Measurements from ENCODE around the gene RAD18.

Gene RAD18

DNA sequence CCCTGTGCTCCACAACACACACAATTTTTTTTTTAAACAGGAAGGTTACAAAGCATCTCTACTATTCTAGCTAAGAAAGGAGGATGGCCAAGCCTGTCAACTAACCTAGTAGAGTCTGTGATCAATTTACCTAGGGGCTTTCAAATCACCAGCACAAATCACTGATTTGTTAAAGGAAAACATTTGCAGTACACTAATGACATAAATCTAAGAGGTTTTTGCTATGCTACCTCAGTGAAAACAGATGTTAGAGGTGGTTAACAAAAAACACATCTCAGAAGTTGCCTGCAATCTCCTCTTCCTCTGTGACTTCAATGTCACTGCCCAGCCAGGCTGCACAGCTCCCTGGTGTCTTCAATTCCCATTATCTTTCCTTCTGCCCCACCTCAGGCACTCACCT lies 72.0 kb downstream of the RAD18 start:
- no peak for DNase-seq

DNA sequence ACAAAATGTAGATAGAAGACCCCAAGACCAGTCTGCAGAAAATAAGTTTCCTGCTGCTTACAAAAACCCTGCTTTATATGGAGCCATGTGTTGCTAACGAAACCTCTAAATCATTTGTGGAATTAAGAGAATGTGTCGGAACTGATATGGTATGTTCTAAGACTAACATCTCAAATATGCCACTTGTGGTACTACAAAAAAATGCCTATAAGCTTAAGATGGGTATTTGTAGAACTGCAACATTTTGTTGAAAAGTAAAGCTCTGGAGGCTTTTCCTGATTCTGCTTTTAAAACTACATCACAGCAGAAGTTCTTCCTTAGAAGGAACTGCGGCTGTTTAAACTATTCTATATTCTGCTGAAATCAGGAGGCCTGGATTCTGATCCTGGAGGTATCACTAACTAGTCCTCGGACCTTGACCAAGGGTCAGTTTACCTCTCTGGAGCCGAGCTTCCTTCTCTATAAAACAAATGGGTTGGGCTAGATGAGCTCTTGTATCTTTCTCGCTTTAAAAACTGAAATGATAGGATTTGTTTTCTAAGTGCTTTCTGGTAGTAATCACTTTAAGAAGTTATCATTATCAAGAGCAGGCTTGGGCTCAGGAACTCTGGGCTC lies 74.9 kb downstream of the RAD18 start:
- no peak for DNase-seq

DNA sequence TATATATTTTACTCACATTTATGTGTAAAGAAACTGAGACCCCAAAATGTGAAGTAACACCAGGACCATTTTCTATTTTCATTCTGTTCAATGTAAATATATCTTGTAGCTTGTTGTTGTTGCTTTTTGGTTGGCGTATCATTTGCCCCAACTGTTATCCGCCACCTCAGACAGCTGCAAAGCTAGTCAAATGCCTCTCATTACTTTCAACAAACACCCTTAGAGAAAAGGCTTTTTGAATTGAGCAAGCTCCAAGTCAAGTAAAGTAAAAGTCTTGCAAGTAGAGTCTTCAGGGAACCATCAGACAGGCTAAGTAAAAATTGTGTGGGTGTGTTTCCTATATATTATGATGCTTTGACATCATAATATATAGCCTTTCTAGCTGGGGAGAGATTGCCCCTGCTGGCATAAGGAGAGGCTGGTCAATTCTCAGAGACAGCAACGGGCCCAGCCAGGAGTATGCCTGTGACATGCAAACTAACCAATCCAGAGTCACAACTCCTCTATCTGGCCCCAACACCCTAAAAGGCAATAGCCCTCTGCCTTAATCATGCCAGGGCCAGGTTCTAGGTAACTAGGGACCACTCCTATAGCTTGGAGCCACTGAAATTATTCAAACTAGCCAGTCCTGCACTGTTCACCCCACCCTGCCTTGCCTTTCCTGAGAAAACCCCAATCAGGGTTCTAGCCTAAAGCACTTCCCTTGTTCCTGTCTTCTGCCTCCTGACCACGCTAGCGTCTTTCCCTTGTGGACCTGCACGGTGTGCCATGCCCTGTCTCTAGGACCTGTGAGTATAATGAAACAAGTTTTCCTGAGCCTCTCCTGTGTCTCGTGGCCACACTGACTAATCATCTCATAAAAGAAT lies 75.6 kb downstream of the RAD18 start:
- DNase-seq: no peak

DNA sequence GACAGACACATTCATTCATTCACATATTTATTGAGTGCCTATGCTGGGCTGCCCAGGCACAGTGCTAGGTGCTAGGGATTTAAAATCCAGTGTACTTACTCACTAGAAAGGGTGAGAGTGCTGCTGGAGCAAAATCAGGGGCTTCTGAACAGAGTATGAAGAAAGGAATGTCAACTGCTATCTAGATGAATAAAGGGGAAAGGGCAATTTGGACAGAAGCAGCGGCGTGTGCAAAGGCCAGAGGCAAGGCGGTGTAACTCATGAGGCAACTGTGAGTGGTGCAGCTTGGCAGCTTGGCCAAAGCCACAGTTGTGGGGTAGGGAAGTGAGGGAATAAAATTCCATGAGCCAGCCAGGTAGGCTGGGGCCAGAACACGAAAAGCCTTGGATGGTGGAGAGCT lies 76.7 kb downstream of the RAD18 start:
- no peak for DNase-seq

DNA sequence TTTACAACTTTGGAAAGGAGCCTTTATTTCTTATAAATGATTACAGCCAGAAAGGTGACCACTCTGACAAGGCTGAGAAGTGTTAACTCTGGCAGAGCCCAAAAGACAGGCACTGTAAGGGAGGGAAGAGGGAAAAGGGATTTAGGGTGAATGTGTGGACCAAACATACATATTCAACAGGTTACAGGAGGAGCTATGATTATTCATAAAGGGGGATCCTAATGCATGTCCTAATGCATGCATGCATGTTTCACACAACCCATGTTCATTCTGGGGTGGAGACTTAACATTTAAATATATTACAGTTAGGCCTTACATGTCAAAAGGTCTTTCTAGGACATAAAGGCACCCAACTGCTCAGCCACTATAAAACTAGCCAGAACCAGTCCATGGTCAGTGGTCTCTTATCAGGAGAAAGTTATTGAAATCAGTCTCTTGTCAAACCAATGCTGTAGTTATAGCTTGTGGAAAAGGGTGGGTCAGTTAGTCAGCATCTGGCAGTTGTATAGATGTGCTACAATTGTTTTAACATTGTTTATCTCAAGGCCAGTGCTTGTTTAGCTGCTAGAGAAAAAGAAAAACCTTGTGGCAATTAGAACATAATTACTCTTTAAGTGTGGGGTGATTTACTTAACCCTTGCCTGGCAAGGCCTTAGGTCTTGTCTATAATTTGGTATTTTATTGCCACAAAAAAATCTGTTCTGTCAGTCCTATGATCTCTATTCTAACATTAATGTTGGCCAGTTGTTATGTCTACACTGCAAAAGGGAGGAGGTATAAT lies 77.5 kb downstream of the RAD18 start:
- DNase-seq: no peak

DNA sequence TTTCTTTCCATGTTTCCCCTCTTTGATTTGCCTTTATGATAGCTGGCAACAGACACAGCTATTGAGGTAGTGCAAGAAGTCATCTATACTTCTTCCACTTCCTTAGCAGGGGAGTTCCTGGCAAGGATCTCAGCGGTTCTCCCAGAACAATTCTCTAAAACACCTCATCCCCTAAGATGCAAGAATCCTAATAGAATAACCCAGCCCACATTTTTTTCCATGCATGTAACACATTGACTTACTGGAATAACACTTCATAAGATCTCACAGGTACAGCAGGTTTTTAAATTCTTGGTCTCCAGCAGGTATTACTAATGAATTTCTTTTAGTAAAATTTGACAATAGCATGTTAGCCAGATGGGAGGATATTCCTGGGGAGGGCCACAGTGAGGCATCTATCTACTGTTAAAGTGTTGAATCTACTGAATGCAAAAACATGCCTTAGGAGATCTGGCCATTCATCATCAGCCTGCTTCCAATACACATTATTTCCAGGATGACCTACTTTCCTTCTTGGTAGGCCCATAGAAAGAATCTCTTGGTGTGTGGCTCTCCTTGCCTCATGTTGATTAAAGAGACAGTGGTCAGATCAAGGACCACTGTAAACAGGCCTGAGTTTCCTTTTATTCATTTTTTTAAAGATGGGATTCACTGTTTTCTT lies 78.5 kb downstream of the RAD18 start:
- no peak for DNase-seq

DNA sequence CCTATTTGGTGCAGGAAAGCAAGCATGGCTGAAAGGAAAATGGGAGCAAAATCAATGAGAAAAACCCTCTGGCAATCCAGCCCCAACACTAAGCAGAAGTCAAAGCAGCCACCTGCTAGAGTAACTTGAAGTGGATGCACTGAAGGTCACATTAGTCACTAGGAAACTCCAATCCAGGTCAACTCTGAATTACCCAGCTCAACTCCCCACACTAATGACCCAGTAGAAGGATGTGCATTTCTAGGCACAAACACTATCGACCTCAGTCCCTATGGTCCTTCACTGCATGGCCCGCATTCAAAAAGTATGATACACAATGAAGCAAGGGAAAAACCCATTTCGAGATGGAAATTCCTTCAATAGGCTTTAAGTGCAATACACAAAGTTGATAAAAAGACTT lies 80.6 kb downstream of the RAD18 start:
- DNase-seq: no peak

DNA sequence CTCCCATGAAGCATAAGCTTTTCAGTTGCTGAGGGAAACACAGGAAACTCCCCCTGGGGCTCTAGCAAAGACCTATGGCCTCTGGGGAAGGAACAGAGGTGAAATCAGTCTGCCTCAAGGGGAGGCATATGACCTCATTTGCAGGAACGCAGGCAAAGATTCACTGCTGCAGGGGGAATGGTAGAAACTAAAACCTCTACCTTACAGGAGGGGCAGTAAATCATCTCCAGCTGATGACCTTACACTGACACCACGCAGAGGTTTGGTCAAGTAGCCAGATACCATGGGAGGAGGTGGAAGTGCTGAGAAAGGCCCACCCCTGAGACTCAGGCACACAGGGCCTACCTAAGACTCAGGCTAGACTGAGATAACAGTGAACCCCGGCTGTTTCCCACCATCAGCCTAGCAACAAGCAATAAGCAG lies 81.1 kb downstream of the RAD18 start:
- DNase-seq: no peak

DNA sequence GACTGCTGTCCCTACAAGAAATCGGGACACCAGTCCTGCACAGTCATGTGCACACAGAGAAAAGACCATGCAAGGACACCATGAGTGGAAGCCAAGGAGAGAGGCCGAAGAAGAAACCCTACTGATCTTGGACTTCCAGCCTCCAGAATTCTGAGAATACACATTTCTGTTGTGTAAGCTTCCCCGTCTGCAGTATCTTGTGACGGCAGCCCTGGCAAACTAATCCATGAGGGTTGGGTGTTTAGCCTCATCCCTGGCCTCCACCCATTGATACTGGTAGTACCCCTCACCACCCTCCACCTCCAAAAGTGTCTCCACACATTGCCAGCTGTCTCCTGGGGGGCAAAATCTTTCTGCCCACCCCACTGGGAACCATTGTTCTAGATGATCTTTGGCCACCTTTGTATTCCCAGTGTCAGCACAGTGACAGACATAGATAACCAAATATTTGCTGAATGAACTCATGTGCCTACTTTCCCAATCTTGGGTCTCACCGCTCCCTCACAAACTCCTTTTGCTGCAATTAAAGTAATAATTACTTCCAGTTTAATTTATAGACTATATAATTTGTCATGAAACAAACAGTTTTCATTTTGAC lies 83.8 kb downstream of the RAD18 start:
- no peak for DNase-seq

DNA sequence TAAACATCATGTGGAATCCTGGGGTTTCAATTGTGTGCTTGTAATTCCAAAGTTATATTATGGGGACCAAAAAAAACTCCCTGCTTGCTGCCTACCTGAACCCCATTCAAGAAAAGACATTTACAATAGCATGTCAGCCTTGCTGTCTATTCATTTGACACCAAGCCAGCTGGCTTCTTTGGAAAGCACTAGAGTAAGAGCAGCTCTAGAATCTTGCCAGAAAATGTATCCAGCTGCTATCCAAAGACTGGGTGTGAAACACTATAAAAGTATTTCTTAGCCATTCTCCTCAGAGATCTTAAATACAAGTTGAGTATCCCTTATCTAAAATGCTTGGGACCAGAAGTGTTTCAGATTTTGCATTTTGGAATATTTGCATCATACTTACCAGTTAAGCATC lies 87.4 kb downstream of the RAD18 start:
- DNase-seq: no peak

DNA sequence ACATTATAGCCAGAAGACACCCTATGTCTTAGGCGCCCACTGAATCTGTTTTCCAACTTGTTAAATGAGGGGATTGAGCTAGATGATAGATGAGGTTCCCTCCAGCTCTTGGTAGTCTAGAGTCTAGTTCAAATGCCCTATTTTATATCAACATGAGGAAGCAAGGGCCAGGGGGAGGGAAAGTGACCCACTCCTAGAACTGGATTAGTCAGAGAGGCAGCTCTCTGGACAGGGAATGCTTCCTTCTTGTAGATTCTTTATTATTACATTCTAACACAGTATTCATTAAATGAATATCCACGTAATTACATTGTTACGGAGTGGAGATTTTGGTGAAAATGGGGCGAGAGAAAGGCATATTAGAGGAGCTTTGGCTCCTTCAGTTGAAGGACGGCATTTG lies 89.5 kb downstream of the RAD18 start:
- no peak for DNase-seq

DNA sequence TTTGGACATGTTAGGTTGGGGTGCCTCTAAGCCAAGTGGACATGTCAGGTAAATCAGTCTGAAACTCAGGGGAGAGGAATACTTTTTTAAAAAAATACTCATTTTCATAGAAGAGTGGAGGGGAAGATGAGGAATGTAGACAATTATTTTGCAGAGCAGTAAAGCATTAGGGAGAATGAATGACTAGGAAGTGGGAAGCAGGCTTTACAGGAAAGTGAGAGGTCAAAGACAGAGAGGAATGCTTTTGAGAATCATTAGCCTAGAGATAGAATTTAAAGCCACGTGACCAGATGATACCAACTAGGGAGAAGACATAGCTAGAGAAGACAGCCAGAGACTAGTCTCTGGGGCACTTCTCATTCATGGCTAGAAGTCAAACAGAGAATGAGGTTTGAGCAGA lies 91.0 kb downstream of the RAD18 start:
- DNase-seq: no peak

DNA sequence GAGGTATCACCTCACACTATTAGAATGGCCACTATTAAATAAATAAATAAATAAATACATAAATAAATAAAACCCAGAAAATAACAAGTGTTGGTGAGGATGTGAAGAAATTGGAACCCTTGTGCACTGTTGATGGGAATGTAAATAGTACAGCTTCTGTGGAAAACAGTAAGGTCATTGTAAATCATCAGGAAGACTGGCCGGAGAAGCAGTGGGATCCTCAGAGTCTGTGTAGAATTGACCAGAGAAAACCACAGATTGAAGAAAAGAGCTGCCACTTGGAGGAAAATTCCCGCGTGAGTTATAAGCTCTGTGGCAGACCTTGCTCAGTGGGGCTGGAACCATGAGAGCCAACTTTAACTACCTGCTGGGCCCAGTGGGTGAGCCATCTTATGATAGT lies 92.0 kb downstream of the RAD18 start:
- no peak for DNase-seq

DNA sequence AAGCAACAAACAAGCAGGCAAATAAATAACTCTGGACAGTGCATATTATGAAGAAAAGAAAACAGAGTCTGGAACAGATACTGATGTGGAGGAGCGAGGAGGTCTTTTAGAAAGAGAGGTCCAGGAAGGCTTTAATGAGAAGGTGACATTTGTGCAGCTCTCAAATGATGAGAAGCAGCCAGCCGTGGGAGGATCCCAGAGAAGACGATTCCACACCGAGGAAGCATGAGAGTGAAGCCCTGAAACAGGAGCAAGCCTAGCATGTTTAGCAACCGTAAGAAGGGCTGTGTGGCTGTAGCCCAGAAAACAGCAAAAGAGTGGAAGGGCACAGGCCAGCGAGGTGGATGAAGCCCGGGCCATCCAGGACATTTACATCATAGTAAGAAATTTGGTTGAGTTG lies 93.1 kb downstream of the RAD18 start:
- DNase-seq: no peak

DNA sequence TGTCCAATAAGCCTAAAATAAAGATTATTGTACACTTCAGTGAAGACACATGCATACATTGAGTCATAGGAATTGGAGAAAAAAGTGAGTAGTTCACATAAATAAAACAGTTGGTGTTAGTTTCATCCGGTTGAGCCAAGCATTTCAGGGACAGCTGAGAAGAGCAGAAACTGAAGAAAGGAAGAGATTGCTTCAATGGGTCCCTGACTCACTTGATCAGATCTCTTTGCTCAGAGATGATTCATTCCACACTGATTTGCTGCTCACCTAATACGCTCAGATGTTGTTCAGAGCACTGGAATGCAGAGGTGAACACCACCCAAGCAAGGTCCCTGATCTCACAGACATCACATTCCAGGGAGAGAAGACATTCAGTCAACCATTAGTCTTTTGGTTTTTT lies 93.7 kb downstream of the RAD18 start:
- DNase-seq: no peak

DNA sequence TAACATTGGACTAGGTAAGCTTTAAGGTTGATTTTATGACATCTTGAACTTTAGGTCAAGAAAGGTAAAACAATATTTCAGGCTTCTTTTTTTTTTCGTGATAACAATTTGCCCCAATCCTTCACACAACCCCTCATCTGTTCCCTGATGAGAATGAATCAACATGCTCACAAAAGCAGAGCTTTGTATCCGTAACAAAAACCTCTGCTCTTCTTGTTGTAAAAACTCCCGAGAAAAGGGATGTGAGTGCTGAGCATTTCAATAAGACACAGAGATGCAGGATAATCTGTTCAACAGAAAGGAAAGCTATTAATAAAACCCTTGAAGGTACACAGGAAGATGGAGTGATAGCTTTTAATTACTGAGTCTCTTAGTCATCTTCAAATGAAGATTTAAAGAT lies 94.3 kb downstream of the RAD18 start:
- no peak for DNase-seq

DNA sequence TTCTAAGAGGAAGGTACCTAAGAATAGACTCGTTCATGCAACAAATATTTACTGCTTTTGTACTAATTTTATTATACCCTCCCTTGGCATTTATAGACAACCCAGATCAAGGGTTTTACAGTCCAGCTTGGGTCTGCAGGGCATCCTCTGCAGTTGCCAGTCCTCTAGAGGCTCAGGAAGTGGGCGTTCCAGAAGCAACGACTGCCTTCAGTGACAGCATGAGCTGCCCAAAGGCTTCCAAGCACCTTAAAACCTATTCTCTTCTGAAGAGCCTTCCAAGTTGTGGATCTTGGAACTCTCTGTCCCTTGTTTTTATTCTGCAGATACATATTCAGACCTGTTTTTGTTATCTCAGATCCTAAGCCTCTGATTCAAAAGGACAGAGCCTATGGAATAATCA lies 95.6 kb downstream of the RAD18 start:
- DNase-seq: no peak

DNA sequence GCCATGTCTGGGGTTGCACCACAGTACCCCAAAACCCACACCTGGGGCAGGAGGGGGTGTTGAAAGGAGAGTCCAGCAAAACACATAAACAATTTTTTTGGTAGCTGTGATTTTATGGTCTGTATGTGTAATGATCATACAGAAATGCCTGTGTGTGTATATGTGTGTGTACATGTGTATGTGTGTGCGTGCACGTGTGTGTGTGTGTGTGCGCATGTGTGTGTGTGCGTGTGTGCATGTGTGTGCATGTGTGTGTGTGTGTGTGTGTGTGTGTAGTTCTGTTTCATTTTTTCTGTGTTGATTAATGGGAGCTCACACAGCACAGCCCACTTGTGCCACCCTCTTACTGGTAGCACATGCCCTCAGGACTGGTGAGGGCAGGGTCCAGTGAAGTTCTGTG lies 97.6 kb downstream of the RAD18 start:
- DNase-seq: no peak

DNA sequence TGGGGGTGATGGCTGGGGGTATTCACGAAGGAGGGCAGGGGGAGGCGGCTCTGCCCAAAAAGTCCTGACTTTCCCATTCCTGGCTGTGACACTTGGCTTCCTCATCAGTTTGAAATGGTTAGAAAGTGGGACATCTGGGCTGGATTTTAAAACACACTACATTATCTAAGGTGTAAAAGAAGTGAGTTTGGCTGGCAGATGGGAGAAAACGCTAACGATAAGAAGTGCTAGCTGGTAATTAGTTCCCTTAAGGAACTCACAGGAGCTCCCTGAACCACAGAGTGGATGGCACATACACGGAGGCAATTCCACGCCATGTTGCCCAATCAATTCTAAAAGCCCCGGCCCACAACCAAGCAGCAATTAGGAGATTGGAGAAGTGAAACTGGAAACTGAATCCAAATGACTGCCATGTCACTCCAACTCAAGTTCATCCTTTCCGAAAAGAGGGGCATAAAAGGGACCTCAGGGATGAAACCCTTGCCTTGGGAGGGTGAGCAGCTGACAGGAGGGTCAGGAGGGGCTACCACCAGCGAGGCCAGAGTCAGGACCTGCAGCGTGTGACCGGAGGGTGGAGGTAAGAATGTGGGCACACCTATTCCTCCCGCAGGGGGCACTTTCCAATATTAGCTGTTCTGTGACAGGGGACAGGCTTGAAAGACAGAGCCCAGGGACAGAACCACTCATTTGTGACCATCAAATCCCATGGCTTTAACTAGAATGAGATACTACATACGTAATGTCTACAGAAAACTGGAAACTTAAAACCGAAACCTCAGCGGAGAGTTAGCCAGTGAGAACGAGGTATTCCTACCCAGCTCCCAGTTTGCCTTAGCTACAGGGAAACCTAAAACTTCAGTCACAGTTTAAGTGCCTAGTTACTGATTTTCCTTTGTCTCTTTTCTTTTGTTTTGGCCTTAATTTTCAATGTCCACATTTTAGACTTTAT lies 98.6 kb downstream of the RAD18 start:
- DNase-seq: no peak

DNA sequence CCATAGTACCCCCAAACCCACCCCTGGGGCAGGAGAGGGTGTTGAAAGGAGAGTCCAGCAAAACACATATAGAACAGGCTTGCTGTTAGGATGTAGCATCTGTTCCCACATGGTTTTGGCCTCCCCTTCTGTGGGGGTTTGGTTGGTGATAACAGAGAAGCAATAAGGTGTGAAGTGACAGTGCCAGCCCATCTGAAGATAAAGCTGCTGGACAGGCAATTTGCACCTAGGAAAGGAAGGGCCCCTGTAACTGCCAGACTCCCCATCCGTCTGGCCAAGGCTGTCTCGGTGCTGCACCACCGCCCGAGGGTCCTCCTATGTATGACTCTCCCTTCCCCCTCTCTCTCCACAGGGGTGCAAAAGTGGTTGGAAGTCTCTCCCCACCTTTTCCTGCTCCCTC lies 99.4 kb downstream of the RAD18 start:
- DNase-seq: no peak

DNA sequence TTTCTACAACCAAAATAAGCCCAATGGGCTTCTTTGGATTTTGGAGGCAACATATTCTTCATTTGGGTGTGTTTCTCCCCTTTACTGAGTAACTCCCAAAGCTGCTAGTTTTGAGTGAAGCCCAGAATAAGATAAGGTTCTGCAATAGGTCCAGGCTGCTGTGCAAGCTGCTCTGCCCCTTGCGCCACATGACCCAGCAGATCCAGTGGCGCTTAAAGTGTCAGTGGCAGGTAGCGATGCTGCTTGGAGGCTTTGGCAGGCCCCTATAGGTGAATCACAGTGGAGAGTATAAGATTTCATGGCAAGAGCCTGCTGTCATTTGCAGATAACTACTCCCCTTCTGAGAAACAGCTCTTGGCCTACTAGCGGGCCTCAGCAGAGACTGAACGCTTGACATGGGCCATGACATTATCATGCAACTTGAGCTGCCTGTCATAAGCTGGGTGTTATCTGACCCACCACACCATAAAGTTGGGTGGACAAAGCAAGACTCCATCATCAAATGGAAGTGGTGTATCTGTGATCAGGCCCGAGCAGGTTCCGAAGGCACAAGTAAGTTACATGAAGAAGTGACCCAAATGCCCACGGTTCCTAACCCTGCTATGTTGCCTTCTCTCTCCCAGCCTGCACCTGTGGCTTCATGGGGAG lies 105.4 kb downstream of the RAD18 start:
- DNase-seq: no peak

Data from midbrain (tissue), 1 donor.